Activated T-cell treated with anti-CD3 and anti-CD28 coated beads for 24 hours (primary cell): ENCODE data around the gene PLEKHA7.

Experiments
- DNase-seq: peaks from one replicate; pipeline ENCODE4 v3.0.0-alpha.2; 2020; ENCODE audit warnings: low read depth

Gene PLEKHA7

GRCh38 chr11:16738193-16738946, 275.8 kb downstream of the PLEKHA7 start, which contains the start of gene C11orf58:
C11orf58 (plus strand) TSS chr11:16738647; CDS start chr11:16738779, 132 bp downstream.
- DNase-seq, result peak; percentile 90

GRCh38 chr11:16737818-16738192, 276.4 kb downstream of the PLEKHA7 start:
- no peak for DNase-seq
